Measurements from ENCODE around the gene OLFM1.

The OLFM1 gene

DNA sequence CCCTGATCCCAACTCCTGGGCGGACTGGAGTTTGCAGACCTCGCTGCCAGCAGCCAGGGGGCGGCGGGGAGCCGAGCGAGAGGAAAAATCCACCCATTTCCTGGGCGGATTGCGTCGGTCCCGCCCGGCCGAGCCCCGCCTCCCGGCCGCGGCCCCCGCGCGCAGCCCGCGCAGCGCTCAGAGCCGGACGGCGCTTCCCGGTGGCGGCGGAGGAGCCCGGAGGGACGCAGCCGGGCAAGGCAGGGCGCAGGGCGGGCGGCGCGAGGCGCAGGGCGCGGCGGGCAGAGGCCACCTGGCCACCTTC is at the start of gene OLFM1:
OLFM1 (plus strand) TSS at position 180 of the 304 bp plus-strand sequence. CDS start 322 bp downstream, outside the sequence.
- DNase-seq, result peak in 1 of 2 experiments; percentile 73

DNA sequence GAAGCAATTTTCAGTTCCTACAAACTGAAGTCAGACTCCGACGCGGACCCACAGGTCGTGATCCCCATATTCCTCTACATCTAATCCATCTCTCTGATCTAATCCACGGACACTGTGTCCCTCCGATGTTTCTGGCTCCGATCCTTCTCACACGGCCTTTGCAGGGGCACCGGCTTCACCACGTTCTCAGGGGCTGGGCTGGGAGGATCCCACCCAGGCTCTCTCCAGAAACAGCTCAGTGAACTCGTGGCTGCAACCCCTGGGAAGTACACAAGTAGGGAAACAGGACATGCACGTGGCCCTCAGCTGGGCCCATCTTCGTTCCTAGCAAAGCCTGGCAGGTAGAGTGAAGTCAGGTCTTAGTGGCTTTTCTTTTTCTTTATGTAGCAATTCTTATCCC is 49.1 kb upstream of the OLFM1 start:
- no peak for DNase-seq

DNA sequence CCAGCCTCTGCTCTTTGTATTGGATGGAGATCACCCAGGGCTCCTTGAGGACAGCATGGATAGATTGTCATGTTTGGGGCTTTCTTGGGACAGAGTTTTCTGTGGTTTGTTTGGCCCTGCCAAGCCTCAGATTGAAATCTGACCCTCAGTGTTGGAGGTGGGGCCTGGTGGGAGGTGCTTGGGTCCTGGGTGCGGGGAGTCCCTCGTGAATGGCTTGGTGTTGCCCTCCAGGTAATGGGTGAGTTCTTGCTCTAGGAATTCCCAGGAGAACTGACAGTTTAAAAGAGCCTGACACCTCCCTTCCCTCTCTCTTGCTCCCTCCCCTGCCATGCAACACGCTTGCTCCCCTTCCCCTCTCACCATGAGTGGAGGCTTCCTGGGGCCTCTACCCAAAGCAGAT is 48.6 kb upstream of the OLFM1 start:
- DNase-seq, result no peak

DNA sequence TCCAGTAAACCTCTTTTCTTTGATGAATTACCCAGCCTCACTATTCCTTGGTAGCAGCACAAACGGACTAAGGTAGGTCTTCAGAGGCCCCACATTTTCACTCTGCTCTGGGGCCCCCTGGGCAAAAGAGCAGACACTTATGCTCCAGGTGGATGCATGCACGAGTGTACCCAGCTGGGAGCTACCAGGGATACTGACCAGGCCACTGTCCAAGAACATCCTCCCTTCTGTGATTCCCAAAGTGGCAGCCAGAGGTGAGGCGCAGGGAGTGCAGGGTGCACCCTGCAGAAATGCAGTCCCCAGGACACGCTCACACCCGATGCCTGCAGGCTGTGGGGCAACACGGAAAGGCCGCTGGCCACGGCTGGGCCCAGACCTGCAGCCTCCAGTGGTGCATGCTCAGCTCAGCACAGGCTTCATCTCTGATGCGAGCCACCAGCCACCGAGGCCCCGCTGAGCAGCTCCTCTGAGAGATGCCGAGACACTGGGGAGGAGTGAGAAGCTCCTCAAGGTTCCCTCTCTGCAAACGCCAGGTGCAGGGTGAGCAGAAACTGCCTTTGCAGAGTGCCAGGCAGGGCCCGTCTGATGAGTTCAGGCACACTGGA is 48.1 kb upstream of the OLFM1 start:
- no peak for DNase-seq

DNA sequence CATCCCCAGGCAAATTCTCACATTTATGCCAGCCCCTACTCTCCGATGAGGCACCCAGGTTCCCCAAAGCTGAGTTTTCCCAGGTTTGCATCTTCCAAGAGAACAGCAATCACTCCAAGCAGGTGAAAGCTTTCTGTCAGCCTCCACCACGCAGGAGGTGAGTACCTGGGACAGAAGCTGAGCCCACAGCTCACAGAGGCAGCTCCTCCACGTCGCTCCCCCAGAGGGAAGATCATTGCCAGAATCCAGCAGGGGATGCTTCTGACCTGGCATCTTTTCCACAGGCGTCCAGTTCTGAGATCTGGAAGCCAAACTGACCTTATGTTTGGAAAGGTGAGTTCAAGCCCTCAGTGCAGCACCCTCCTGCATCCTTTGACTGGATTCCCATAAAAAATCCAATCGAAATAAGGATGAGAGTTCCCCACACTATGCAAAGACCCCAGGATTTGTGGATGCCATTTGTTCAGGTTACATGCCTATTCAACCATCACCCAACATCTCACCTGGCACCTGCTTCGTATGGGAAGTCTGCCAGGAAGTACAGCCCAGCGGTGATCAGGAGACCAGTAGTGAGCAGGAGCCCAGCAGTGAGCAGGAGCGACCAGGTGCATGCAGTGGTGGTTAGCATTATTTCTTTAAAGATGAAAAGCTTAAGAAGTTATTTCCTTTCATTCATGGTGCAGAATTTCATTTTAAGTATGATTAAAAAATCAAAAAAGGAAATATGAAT is 47.4 kb upstream of the OLFM1 start:
- no peak for DNase-seq

DNA sequence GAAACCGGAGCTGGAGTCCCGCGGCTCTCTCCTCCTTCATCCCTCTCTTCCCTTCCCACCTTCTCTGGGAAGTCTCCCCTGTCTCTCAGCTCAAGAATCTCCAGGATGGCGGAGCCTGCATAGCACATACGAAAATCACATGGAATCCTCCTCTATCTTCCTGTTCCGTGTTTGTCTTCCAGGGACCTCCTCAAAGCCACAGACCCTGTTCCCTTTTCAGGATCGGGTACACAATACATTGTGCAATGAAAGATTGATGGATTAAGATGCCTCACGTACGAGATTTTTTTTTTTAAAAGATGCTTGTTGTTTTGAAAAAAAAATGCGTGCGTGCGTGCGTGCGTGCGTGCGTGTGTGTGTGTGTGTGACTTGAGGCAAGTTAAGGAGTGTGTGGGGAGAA is 46.6 kb upstream of the OLFM1 start:
- DNase-seq, result no peak

DNA sequence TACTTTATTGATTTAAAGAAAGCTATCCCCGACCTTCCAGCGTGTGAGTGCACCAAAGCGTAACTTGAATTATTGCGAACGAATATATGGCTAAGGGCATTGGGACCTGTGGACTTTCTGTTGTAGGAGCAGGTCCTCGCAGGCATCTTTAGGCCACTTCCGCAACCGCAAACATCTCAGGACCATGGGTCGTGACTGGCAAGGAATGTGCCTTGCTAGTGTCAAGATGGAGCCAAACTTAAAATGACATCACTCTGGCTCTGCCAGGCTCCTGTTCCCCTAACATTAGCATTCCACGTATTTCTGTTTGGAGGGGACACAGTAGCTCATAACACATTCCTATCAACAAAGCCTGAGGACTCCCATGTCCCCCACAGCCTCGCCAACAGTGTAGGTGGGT is 44.1 kb upstream of the OLFM1 start:
- no peak for DNase-seq

DNA sequence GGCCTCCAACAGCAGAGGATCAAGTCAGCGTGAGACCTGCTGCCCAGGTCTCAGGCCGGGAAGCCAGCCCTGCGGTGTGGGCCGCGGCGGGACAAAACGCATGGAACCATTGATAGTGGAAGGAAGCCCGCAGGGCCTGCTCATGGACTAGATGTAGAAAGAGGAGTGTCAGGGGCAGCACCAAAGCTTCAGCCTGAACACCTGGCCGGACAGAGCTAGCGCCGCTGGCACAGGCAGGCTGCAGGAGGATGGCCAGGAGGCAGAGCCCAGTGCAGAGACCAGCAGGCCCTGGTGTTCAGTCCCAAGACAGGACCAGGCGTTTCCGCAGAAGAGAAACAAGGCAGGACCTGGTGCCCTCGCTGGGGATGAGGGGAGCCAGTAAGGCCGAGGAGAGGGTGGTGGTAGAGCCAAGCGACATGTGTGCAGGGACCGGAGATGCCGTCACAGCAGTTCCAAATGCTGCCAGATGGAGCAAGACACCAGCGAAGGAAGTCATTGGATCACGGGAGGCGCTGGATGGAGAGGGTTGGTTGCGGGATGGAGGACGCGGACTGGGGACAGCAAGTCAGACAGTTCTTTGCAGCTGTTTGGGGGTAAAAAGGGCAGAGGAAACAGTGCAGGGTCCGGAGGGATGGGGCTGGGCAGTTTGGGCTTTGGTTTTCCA is 42.1 kb upstream of the OLFM1 start:
- no peak for DNase-seq

DNA sequence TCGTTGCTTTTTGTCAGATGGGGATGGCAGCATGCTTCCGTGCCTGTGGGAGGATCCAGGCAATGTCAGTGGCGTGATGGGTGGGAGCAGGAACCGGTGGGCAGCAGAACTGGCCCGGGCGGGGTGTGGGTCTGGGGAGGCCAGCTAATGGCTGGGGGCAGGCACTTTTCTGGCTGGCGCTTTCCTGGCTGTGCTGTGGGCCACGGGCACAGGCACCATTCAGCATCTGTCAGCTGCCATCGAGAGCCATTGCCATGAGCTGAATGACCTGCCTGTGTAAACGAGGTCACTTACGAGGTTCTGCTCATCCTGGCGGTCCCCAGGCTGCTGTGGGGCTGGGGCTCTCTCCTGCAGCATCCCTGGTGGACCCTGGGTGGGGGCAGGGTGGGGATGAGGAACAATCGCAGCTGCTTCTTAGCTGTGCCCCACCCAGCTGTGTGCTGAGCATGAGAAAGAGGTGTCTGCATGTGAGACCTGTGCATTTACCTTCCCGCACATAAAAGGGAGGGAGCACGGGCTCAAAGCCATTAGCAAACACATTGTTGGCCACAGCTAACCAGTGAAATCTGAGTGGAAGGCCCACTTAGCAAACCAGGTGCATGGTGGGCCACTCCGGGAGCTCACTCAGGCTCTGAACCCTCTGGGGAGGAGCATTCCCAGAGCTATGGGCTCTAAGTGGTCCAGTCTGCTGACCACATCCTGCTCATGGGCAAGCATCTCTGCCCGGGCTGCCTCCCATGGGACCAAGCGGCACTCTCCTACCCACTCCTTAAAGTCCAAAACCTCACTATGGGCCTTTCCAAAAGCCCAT is 41.3 kb upstream of the OLFM1 start:
- DNase-seq, result no peak

DNA sequence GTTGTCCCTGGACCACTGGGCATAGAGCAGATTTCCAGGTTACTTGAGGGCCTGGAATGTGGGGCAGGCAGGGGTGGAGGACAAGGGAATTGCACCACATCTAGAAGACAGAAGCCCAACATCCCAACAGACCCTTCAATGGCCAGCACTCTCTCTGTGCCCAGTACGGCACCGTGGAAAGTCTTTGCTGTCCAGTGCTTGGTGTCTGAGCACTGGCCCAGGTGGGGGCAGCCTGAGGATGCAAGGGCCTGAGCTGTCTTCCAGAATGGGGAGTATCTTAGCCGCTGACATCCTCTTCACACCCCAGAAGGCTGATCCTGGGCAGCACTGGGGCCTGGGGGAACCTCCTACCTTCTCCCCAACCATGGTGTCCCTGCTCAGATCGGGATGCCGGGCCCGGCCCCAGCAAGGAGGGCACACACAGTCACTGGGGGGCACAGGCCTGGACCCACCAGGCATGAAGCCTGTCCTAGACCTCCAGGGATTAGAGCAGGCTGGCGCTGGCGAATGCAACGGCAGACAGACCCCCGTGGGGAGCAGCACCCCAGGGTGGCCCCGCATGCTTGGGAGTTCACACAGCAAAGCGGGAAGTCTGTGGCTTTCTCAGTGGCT is 40.6 kb upstream of the OLFM1 start:
- DNase-seq, result no peak

DNA sequence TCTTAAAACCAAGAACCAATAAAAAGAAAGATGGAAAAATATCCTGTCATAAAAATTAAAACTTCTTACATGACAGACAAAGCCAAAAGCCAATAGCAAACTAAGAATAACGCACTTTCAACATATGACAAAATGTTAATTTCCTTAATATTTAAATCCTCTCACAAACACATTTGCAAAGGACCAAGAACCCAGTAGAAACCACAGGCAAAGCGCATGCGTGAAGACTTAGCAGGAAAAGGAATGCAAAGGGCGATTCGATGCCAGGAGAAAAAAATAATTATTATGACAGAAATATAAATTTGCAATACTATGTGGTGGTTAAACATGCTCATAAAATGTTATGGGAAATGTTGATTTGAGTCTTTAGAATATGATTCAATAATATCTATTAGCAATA is 39.9 kb upstream of the OLFM1 start:
- no peak for DNase-seq

DNA sequence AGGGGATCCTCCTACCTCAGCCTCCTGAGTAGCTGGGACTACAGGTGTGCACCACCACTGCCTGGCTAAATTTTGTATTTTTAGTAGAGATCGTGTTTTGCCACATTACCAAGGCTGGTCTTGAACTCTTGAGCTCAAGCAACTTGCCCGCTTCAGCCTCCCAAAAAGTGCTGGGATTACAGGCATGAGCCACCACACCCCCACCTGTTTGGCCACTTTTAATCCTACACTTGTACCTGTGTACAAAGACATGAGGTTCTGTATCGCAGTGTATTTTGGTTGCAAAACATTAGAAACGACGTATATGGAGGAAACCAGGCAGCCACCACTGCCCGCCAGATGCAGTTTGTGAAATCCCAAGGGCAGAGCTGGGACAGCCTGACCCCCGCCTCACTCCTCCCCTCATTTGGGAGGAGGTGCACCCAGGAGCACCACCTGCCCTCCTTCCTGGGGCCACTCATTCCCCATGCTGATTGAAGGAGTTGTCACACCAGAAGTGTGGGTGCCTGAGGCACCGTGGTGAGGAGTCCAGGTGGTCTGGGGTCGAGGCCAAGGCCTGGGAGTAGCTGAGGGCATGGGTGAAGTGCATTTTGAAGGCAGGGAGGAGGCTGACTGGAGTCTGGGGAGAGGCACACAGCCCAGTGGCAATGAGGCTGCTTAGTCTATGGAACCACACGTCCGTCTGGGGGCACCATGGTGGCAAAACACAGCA is 39.3 kb upstream of the OLFM1 start:
- DNase-seq, result no peak

DNA sequence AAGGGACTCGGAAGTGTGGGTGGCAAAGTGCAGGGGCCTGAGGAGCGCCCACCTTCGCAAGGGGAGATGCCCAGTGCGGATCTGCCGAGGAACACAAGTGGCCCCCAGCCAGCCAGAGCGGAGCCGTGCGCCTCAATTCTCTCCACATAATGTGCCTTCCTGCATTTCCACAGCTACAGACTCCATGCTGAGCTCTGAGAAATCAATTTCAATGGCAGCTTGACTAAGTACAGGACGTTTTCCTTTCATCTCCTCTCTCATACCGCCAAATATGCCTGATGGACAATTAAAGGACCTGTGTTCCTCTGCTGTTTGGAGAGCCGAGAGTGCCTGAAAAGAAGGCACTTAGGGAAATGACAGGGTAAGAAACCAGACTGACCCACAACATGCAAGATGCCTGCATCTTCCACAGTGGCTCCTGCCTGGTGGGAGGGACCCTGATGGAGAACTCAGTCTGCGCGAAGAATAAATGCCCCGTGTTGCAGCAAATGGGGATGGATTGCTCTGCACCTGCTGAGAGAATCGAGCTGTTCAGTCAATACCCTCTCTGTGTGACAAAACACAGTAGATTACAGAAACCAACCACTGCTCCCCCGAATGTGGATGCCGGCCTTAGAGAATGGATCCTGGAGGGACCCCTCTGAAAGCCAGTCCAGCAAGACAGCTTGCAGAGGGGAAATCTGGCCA is 38.6 kb upstream of the OLFM1 start:
- no peak for DNase-seq

DNA sequence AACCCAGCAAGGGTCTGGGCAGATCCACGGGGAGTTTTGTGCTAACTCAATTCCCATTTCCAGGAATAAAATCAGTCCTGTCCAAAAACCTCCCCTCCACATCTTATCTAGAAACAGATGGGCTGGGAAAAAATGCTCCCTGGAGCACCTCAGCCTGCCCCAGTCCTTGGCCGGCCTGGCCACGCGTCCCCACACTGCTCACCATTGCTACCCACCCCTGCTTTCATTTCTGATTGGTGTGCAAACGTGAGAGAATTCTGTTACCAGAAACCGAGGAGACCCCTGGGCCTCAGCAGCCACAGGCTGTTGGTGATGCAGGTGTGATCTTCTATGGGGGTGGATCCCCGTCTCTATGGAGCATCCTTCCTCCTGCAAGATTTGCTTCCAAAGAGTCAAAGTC is 38.0 kb upstream of the OLFM1 start:
- no peak for DNase-seq

DNA sequence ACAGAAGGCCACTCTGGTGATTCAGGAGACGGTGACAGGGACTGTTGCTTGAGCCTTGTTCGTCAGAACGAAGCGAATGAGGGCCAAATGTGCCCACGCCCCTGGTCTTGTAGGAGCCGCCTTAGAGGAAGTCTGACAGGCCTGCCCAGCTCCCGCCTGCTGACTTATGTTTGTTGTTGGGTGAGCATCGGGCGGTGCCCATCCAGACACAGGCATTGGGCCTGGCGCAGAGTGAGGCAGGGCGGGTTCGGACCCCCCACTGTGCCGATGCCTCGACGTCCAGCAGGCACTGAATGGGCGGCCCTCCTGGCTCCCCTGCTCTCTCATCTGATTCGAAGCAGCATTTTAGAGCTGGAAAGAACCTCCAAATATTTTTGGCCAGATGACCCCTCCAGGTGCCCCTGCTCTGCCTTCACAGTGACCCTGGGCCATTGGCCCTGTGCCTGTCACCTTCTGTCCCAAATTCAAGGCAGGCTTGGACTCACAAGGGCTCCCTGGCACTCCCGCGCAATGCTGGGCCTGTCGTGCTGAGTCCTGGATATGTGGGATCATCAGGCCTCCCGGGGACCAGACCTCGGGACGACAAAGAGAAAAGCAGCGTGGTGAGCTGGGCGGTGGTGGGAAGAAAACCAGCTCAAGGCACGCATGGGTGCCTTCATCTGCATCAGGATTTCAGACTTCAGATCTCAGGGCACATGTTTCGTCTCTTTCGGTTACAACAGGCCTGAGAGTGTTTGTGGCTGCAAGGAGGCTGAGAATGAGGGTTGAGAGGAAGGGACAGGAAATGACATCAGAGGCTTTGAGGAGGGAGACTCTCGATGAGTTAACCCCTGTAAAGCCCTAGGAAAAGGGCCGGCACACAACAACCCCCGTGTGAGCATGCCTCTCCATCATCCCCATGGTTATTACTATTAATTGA is 37.1 kb upstream of the OLFM1 start:
- no peak for DNase-seq

DNA sequence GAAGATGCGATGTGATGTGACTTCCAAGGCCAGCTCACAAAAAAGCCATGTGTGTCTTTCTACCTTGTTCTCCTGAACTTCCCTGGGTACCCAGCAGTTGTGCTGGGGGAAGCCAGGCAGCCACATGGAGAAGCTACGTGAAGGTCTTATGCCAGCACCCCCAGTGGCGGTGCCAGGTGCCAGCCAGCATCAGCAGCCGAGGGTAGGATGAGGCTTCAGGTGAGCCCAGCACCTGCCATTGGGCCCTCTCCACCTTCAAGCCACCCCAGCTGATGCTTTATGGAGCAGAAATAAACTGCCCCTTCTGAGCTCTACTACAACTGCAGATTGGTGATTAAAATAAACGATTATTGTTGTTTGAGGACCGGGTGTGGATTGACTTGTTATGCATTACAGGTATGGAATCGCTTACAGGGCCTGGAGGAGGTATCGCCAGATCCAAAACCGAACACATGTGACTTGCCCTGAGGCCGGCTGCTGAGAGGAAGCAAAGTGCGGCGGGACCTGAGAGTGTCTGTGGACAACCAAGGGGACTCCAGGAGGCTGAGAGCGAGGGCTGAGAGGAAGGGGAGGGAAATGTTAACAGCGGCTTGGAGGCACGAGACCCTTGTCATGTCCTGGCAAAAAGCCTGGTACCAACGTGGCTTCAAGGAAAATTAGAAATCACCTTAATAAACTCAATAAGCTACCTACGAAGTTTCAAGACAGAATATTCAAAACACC is 36.0 kb upstream of the OLFM1 start:
- DNase-seq, result no peak

DNA sequence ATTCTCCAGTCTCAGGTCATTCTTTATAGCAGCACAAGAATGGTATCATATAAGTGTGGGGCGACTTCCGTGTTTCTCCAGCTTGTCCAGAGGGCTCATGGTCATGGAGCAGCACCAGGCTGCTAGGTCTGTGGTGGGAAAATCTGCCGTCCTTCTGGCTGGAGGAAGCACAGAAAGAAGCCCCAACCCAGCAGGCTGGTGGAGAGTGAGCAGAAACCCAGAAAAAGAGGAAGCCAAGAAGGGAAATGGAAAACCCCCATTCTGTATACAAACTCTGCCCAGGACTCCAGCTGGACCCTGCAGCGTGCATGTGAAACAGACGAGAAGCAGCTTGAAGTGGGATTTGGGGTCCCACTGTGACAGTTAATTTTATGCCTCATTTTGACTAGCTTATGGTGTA is 34.3 kb upstream of the OLFM1 start:
- no peak for DNase-seq

DNA sequence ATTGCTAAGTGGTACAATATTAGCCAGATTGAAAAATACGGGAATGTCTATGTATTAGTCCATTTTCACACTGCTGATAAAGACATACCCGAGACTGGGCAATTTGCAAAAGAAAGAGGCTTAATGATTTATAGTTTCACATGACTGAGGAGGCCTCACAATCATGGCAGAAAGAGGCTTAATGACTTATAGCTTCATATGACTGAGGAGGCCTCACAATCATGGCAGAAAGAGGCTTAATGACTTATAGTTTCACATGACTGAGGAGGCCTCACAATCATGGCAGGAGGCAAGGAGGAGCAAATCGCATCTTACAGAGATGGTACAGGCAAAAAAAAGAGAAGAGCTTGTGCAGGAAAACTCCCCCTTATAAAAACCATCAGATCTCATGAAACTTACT is 32.3 kb upstream of the OLFM1 start:
- DNase-seq, result no peak

DNA sequence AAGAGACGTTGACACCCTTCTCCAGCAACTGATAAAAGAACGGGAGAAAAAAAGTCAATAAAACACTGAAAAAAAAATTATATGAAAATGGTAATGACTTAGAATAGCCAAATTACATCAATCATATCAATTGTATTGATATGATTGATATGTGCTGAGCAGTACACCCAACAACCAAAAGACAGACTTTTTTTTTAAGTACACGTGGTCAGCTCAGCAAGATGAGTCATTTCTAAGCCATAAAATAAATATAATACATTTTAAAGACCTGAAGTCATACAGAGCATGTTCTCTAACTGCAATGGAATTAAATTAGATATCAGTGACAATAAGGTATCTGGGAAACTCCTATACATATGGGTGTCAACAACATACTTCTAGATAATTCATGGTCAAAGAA is 30.9 kb upstream of the OLFM1 start:
- DNase-seq, result no peak

DNA sequence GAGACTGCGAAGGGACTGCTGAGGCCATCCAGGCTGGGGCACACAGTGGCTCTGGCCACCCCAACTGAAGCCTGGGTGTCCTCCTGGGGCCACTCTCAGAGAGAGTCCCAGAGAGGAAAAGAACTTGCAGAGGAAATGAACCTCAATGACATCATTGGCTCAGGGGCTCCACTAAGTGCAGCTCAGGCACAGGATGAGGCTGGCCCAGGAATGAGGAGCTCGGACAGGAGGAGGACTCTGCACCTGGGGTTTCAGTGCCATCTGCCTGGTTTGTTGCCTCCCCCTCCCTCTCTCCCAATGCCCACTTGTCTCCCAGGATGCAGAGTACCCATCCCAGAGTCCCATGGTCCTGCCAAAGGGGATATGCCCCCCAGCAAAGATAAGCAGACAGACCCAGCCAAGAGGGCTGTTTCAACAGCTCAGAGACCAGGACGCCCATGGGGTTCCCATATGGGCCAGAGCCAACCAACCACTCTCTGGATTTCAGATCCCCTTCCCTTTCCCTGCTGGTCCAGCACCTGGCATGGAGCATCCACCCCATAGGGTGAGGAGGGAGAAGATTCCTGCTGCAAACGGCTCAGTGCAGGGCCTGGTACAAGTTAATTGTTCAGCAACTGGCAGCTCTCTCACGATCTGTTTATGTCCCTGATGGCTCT is 26.9 kb upstream of the OLFM1 start:
- no peak for DNase-seq
